ENCODE measurements around the gene HK2.
"Not testable (repeated sequence)": the region's sequence is repeated elsewhere in the genome, so short reads cannot be mapped to it uniquely, and the experiment has no call there.

HK2 gene

DNA sequence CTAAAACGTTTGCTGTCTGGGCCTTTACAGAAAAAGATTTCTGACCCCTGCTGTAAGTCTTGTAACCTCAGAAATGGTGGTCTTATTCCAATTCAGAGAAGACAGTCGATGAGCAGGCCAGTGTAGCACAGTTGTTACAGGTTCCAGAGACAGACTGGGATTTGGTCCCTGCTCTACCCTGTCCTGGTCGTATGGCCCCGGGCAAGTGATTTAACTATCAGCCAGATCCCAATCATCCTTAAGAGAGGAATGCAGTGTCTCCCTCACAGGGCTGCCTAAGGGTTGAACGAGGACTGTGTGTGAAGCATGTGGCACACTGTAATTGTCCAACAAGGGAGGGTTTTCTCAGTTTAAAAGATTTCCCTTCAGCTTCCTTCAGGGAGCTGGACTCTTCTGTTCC is 47.2 kb downstream of the HK2 start:
- no peak for DNase-seq

- DNase-seq: no peak
Observed at GRCh38 chr2:74881626-74882298, 47.8 kb downstream of the HK2 start.

DNA sequence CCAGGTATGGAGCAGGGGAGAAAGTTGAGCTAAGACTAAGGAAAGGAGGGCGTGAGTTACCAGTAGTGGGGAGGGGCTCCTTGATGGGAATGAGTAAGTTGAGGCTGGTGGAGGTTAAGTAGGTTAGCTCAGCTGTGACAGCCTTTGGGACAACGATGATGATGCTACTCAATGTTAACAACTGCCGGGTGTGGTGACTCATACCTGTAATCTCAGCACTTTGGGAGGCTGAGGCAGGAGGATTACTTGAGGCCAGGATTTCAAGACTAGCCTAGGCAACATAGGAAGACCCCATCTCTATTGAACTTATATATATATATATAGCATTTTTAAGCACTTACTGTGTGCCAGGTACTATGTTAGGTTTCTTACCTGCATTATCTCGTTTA is 48.4 kb downstream of the HK2 start:
- no peak for DNase-seq

DNA sequence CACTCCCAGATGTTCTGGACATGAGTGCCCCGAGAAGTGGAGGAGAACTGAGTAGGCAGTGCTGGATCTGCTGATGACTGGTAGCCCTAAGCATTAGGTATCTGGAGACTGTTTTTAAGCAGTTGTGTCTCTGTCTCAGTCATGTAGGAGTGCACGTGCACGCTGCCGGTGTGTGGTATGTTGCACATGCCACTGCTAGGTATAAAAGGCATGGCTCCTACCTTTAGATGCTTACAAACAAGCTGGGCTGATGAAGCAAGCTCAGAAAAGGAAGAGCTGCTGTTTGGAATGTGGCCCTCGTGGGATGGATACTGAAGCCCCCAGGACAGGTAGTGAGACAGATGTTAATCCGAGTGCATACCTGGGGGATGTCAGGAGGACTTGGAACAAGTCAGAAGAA is 49.1 kb downstream of the HK2 start:
- no peak for DNase-seq

- no peak for DNase-seq
Observed at GRCh38 chr2:74884118-74884762, 50.3 kb downstream of the HK2 start.

DNA sequence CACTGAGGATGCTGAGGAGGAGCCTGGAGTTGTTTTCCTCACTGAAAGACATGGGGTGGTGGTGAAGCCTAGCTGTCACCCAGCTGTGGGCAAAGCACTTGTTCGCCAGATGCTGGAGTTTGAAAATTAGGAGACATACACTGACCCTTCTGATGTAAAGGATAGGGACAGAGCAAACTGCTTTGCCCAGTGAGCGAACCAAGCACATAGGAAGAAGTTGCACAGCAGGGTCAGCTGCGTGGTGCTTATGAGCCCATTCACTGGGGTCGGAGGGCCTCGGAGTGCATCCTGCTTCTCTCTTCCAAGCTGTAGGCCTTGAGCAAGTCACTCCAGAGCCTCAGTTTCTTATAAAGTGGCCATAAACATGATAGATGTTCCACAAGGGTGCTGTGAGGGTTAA is 50.9 kb downstream of the HK2 start:
- DNase-seq: no peak

DNA sequence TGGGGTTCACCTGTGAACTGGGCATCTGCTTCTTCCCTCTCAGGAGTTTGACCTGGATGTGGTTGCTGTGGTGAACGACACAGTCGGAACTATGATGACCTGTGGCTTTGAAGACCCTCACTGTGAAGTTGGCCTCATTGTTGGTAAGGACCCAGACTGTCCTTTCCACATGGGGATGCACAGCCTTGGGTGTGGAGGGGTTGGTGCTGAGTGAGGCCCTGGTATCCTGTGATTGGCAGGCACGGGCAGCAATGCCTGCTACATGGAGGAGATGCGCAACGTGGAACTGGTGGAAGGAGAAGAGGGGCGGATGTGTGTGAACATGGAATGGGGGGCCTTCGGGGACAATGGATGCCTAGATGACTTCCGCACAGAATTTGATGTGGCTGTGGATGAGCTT is 52.3 kb downstream of the HK2 start:
- DNase-seq: no peak

DNA sequence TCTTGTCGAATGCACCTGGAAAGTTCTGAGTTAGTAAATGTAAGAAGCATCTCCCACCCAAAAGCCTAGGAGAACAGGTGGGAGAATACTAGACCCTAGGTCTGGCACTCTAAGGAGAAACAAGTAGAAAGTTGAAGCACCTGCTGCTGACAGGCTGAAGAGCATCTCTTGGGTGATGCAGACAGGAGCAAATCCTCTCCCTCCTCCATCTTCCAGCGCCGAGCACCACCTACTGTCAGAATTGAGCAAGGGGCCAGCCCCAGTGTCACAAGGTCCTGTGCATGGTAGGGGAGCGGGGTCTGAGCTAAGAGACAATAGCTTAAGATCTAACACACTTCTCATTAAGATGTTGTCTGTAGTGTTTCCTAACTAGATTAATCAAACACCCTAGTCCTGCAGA is 52.9 kb downstream of the HK2 start:
- DNase-seq: no peak

DNA sequence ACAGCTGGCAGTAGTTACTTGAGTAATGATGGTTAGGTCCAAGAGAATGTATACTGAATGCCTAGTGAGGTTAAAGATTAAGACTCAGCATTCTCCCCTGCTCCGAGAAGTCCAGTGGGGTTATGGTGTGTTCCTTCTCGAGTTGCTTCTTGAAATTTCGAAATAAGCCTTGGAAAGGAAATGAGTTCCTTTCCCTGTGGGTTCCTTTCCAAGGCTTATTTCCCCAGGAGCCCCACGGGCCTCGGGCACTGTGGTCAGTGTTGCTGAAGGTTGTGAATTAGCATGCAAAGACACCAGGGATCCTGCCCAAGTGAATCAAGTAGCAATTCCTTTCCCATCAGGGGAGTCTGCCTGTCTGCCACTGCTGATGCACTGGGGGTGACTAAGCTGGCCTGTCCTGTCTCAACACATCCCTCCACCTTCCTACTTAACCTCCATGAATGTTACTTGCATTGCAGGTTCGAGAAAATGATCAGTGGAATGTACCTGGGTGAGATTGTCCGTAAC is 53.6 kb downstream of the HK2 start:
- DNase-seq: no peak

- DNase-seq: no peak
Observed at GRCh38 chr2:74887960-74888700, 54.2 kb downstream of the HK2 start.

- no peak for DNase-seq
Observed at GRCh38 chr2:74889159-74889558, 55.2 kb downstream of the HK2 start.

GRCh38 chr2:74890711-74891110 is 56.8 kb downstream of the HK2 start:
- no peak for DNase-seq

- no peak for DNase-seq
Observed at GRCh38 chr2:74891136-74891764, 57.3 kb downstream of the HK2 start.

GRCh38 chr2:74891816-74892215 is 57.9 kb downstream of the HK2 start:
- not testable (repeated sequence) for DNase-seq

GRCh38 chr2:74892609-74893008 is 58.7 kb downstream of the HK2 start:
- DNase-seq: no peak

- no peak for DNase-seq
Observed at GRCh38 chr2:74893332-74893731, 59.4 kb downstream of the HK2 start.

- no peak for DNase-seq
Observed at GRCh38 chr2:74894272-74894981, 60.5 kb downstream of the HK2 start.

DNA sequence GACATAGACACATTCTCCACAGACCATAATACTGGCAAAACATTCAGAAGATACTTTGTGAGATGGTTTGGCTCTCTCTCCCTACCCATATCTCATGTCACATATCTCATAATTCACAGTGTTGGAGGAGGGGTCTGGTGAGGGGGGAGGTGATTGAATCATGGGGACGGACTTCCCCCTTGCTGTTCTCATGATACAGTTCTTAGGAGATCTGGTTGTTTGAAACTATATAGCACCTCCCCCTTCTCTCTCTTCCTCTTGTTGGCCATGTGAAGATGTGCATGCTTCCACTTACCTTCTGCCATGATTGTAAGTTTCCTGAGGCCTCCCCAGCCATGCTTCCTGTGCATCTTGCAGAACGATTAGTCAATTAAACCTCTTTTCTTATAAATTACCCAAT is 61.1 kb downstream of the HK2 start:
- DNase-seq: no peak

GRCh38 chr2:74896232-74896631 is 62.3 kb downstream of the HK2 start:
- DNase-seq: no peak

- DNase-seq: not testable (repeated sequence)
Observed at GRCh38 chr2:74900225-74900624, 66.3 kb downstream of the HK2 start.

DNA sequence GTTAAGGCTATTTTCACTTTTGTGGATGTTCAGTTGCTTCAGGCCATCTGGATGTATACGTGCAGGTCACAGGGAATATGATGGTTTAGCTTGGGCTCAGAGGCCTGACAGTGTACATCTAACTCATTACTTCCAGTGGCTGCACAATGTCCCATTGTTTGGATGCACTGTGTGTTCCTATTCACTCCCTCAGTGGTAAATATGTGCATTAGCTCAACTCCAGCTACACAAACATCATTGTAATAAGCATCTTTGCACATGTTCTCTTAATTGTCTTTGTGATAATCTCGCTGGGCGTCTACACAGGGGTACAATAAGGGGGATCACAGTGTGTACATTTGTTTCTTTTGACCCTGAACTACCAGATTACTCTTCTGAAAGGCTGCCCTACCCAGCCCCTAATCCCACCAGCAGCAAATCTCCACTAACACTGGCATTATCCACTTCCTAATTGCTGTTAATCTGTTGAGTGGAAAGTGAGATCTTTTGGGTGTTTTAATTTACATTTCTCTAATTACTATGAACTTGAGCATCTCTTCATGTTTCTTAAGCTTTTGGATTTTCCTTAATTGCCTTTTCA is 68.4 kb downstream of the HK2 start:
- DNase-seq: no peak

DNA sequence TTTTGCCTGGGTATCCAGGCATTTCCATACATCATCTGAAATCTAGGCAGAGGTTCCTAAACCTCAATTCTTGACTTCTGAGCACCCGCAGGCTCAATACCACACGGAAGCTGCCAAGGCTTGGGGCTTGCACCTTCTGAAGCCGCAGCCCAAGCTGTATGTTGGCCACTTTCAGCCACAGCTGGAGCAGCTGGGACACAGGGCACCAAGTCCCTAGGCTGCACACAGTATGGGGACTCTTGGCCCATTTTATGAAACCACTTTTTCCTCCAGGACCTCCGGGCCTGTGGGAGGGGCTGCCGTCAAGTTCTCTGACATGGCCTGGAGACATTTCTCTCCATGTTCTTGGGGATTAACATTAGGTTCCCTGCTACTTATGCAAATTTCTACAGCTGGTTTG is 72.5 kb downstream of the HK2 start:
- DNase-seq: no peak

DNA sequence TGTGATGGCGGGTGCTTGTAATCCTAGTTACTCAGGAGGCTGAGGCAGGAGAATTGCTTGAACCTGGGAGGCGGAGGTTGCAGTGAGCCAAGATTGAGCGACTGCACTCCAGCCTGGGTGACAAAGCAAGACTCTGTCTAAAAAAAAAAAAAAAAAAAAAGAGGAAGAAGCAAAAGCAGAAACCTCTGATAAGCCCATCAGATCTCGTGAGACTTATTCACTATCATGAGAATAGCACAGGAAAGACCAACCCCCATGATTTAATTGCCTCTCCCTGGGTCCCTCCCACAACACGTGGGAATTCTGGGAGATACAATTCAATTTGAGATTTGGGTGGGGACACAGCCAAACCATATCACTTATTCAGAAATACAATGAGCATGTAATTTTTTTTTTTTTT is 73.6 kb downstream of the HK2 start:
- not testable (repeated sequence) for DNase-seq
